Stimulated activated CD4-positive, alpha-beta T cell treated with anti-CD3 and anti-CD28 coated beads, Interleukin-15, amount 100 ng/mL, for 48 hours (primary cell): ENCODE data around the gene SUPV3L1.
A peak's percentile ranks its signal among the peaks of the same experiment; 100 is the strongest.
"Not testable (repeated sequence)": the region's sequence is repeated elsewhere in the genome, so short reads cannot be mapped to it uniquely, and the experiment has no call there.

Experiments used
- DNase-seq, 2 donors: peaks; one replicate each; pipeline ENCODE4 v3.0.0-alpha.2; 2020; ENCODE audit warnings: low read depth in 2 of 2

Gene SUPV3L1

DNA sequence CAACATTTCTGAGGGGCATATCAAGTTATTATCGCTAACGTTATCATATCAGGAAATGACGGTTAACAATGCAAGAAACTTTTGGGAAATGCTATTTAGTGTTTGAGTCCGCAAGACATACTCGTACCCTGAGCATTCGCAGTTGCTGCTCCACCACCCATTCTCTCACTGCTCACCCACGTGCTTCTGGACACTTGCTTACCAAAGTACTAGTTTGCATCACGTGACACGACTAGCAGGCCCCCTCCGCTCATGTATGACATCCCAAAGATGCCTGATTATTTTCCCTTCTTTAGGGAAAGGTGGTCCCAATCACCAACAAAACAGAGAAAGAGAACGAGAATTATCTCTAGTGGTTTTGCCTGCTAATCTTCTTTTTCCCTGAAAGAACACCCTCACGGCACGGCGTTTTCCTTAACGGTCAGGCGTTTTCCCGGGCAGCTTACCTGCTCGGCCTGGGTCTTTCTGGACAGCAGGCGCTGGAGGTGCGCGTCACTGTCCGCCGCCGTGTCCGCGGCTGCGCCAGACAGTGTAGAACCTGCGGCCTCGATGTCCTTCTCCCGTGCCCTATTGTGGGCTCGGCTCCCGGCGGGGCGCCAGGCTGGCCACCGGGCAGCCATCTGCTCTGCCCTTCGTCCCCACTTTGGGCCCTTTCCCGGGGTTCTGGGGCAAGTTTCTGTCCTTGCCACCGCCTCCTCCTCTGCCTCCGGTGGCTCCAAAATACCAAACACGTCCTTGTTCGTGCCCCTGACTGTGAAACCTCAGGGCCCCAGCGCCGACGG is at the start of gene SUPV3L1:
SUPV3L1 (plus strand) TSS at position 492 of the 782 bp plus-strand sequence; CDS start at position 550, 58 bp downstream.
- peak; percentile 80 to 83 for DNase-seq

DNA sequence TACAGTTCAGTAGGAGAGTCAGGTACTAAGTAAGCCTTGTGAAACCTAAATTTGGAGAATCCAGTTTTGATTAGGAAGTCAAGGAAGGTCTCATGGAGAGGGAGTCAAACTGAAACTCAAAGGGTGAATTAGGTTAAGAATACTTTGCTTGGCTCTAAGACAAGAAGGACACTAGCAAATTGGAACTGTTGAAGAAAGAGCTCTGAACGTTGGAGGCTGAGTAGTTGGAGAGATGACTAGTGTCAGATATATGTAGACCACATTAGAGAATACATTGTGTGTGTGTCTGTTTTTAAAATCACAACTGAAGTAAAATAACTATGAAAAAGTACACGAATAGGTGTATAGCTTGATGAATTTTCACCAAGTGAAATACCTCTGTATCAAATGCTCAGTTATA is 49.8 kb upstream of the SUPV3L1 start:
- no peak for DNase-seq

- no peak for DNase-seq
Observed at GRCh38 chr10:69139961-69140360, 40.1 kb upstream of the SUPV3L1 start.

DNA sequence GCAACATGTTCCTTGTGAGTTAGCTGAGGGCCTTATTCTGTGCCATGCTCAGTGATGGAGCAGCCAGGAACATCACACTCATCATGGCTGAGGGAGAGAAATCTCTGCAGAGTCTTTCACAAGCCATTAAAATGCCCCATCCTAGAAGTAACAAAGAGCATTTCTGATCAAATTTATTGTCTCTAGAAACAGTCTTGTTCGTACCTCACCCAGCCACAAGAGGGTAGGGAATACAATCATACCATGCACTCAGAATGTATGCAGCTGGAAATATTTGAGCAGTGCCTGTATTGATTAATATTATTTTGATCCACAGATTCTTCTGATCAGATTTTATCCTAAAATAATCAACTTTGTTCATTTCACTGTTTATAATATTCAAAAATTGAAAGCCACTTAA is 38.7 kb upstream of the SUPV3L1 start:
- no peak for DNase-seq

- not testable (repeated sequence) for DNase-seq
Observed at GRCh38 chr10:69142074-69142473, 38.0 kb upstream of the SUPV3L1 start.

DNA sequence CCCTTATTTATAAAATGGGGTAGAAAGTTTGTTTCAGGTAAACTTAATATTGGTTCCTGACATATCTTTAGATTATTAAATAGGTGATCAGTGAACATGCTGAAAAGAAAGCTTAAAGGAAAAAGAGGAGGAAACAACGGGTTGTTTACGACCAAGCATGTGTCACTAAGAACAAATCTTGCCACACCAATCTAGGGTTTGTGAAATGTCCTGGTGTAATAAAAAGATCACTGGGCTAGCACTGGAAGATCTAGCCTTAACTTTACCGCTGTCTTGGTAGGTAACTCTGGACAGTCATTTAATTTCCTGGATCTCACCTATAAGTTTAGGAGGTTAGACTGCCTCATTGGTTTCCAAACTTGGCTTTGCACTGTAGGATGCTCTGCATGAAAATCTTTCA is 37.1 kb upstream of the SUPV3L1 start:
- DNase-seq, result no peak

- no peak for DNase-seq
Observed at GRCh38 chr10:69145329-69145728, 34.7 kb upstream of the SUPV3L1 start.

GRCh38 chr10:69145864-69146263 is 34.2 kb upstream of the SUPV3L1 start:
- DNase-seq, result no peak

DNA sequence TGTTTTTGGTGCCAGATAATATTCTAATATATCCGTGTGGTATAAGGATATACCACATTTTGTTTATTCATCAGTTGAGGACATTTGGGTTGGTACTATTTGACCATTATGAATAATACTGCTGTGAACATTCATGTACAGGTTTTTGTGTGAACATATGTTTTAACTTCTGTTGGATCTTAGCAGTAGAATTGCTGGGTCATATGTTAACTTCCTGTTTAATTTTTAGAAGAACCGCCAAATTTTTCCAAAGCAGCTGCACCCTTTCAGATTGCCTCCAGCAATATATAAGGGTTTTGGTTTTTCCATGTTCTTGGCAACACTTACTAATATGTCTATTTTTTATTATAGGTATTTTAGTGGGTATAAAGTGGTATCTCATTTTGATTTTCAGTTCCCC is 33.3 kb upstream of the SUPV3L1 start:
- DNase-seq, result no peak

DNA sequence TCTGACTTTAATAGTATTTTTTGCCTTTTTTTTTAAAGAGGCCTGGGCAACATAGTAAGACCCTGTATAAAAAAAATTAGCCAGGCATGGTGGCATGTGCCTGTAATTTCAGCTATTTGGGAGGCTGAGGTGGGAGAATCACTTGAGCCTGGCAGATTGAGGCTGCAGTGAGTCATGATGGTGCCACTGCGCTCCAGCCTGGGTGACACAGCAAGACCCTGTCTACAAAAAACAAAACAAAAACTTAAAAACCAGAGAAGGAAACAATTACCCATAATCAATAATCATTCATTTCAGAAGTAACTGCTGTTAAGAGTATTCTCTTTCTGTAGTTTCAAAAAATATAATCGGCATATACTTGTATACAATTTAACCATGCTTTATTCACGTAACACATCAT is 28.1 kb upstream of the SUPV3L1 start:
- peak in 1 of 2 donors; percentile 4 for DNase-seq

- DNase-seq, result no peak
Observed at GRCh38 chr10:69153227-69153626, 26.8 kb upstream of the SUPV3L1 start.

DNA sequence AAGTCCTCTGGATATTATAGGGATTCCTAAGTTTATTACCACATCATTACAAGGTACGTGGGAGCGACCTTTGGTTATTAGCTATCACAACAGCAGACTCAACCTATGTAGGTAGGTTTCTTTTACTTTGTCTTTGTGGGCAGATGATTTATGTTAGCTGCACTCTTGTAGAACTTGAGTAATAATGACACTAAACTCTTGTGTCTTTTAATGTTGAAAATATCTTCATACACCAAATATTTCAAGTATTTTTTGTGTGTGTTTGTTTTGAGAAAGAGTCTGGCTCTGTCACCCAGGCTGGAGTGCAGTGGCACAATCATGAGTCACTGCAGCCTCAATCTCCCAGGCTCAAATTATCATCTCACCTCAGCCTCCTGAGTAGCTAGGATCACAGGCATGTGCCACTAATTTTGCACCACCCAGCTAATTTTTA is 19.2 kb upstream of the SUPV3L1 start:
- no peak for DNase-seq

- no peak for DNase-seq
Observed at GRCh38 chr10:69168493-69168892, 11.5 kb upstream of the SUPV3L1 start.

- DNase-seq, result no peak
Observed at GRCh38 chr10:69172241-69172982, 7.6 kb upstream of the SUPV3L1 start.

DNA sequence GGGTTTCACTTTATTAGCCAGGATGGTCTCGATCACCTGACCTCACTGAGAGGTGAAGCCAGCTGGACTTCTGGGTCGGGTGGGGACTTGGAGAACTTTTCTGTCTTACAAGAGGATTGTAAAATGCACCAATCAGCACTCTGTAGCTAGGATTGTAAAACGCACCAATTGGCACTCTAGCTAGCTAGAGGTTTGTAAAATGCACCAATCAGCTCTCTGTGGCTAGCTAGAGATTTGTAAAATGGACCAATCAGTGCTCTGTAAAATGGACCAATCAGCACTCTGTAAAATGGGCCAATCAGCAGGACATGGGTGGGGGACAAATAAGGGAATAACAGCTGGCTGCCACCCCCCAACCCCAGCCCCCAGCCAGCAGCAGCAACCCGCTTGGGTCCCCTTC is 4.7 kb upstream of the SUPV3L1 start:
- DNase-seq, result not testable (repeated sequence)

DNA sequence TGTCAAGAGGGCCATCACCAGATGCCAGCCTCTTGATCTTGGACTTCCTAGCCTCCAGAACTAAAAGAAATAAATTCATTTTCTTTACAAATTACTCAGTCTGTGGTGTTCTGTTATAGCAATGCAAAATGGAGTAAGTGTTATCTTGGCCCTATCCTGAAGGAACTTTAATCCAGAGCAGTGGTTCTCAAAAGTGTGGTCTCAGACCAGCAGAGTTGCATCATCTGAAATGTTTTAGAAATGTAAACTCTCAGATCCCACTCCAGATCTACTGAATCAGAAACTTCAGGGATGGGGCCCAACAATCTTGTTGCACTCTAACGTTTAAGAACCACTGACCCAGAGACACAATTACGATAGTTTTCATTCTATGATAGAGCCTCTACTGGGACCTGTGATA is 3.2 kb upstream of the SUPV3L1 start:
- no peak for DNase-seq

DNA sequence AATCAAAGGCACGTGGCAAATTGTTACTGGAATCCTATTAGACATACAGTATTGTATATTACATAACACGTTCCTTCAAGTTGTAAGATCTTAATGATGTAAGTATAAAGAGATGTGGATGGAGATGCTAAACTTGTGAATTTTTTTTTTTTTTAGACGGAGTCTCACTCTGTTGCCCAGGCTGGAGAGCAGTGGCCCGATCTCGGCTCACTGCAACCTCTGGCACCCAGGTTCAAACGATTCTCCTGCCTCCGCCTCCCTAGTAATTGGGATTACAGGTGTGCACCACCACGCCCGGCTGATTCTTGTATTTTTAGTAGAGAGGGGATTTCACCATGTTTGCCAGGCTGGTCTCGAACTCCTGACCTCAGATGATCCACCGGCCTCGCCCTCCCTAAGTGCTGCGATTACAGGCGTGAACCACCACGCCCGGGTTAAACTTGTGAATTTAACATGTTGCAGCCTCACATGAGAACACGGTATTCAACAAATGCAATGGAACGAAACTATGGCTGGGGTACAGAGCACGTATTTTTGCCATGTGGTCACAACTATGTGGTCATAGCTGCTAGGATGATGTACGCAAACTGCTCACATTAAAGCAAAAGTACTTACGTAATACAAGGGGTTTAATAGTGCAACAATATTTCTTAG is 818 bp upstream of the SUPV3L1 start:
- DNase-seq, result no peak

- DNase-seq, result no peak
Observed at GRCh38 chr10:69180525-69181204, 631 bp downstream of the SUPV3L1 start.

DNA sequence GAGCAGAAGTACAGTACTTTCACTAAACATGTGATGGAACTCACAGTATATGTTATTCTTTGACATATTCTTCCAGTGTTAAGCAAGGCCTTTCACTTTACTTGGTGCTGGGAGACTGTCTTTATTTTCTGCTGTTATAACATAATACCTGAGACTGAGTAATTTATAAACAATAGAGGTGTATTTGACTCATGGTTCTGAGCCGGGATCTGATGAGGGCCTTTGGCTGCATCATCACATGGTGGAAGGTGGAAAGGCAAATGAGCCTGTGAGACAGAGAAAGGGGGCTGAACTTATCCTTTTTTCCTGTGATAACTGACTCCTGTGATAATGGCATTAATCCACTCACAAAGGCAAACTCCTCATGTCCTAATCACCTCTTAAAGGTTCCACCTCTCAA is 1.4 kb downstream of the SUPV3L1 start:
- no peak for DNase-seq

- no peak for DNase-seq
Observed at GRCh38 chr10:69182005-69182404, 2.0 kb downstream of the SUPV3L1 start.

DNA sequence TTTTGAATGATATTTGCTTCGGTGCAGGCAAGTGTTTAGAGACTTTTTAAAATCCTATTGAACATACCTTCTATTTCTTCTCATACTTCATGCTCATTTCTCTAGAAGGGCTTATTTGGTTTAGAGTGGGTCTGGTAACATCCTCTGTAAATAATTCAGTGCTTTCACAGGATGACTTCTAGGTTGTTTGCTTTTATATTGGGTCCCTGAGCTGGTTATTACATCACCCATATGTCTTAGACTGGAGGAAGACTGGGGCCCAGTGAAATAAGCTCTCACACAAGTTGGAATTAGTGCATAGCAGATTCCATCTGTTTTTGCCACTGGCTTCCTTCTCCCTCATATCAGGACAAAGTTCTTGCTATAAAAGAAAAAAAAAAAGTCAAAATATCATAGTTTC is 6.5 kb downstream of the SUPV3L1 start:
- no peak for DNase-seq

- DNase-seq, result no peak
Observed at GRCh38 chr10:69201045-69201444, 21.0 kb downstream of the SUPV3L1 start.
